Measurements from ENCODE around the gene IBA57.

IBA57 gene

GRCh38 chr1:228176024-228176395 lies 10.4 kb downstream of the IBA57 start:
- TF ChIP-seq, protein P1, sequence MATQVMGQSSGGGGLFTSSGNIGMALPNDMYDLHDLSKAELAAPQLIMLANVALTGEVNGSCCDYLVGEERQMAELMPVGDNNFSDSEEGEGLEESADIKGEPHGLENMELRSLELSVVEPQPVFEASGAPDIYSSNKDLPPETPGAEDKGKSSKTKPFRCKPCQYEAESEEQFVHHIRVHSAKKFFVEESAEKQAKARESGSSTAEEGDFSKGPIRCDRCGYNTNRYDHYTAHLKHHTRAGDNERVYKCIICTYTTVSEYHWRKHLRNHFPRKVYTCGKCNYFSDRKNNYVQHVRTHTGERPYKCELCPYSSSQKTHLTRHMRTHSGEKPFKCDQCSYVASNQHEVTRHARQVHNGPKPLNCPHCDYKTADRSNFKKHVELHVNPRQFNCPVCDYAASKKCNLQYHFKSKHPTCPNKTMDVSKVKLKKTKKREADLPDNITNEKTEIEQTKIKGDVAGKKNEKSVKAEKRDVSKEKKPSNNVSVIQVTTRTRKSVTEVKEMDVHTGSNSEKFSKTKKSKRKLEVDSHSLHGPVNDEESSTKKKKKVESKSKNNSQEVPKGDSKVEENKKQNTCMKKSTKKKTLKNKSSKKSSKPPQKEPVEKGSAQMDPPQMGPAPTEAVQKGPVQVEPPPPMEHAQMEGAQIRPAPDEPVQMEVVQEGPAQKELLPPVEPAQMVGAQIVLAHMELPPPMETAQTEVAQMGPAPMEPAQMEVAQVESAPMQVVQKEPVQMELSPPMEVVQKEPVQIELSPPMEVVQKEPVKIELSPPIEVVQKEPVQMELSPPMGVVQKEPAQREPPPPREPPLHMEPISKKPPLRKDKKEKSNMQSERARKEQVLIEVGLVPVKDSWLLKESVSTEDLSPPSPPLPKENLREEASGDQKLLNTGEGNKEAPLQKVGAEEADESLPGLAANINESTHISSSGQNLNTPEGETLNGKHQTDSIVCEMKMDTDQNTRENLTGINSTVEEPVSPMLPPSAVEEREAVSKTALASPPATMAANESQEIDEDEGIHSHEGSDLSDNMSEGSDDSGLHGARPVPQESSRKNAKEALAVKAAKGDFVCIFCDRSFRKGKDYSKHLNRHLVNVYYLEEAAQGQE (IDR thresholded peaks at IDR 0.05; ENCODE audit: insufficient read depth in 1 of 2, low read depth in 2 of 2, low read length in 2 of 2) = no peak
- TF ChIP-seq SIN3A (IDR thresholded peaks at IDR 0.05; ENCODE audit: borderline replicate concordance, insufficient read depth, low read length) (no peak), POLR2AphosphoS5 (IDR thresholded peaks at IDR 0.05; ENCODE audit: low read depth, low read length) (no peak), TAF1 (IDR thresholded peaks at IDR 0.05; ENCODE audit: borderline replicate concordance, insufficient read depth, low read length) (no peak), FOXP2 (optimal IDR thresholded peaks at IDR 0.05; ENCODE audit: borderline replicate concordance, extremely low read depth, extremely low read length, insufficient read depth) (no peak)

DNA sequence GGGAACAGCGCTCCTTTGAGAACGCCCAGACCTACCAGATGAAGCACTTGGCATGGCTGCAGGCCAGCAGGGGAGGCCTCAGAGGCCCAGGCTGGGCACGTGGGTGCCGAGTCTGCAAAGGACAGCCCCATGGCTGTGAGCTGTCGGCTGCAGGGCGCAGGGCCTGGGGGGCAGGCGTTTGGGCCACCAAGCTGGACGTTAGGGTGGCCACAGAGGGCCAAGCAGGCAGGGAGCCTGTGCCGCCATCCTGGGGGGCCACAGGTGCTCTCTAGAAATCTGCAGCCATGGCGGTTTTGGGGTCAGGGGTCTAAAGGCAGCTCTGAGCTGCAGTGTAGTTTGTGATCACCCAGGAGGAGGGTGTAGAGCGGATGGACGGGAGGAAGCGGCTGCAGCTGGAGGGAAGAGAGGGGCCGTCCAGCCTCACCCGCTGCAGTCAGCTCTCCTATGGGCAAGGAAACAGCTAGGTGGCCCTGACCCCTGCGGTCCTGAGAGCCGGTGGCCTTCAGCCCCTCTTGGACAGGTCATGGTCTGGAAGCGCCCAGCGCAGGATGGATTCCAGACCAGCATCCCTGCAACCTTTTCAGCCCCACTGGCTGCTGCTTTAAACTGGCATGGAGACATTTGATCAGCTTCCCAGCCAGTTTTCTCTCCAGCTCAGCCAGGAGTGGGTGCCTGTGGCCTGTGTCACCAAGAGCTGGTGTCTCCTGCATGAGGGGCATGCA lies 11.0 kb downstream of the IBA57 start:
- TF ChIP-seq POLR2AphosphoS5 (IDR thresholded peaks at IDR 0.05; ENCODE audit: low read depth, low read length) = no peak
- TF ChIP-seq FOXP2 (optimal IDR thresholded peaks at IDR 0.05; ENCODE audit: borderline replicate concordance, extremely low read depth, extremely low read length, insufficient read depth) = no peak
- TF ChIP-seq, protein P1 (IDR thresholded peaks at IDR 0.05; ENCODE audit: insufficient read depth in 1 of 2, low read depth in 2 of 2, low read length in 2 of 2) = no peak
- TF ChIP-seq SIN3A (IDR thresholded peaks at IDR 0.05; ENCODE audit: borderline replicate concordance, insufficient read depth, low read length) = no peak
- no peak for TF ChIP-seq TAF1 (IDR thresholded peaks at IDR 0.05; ENCODE audit: borderline replicate concordance, insufficient read depth, low read length)

GRCh38 chr1:228177183-228177475 lies 11.5 kb downstream of the IBA57 start:
- TF ChIP-seq POLR2AphosphoS5 (IDR thresholded peaks at IDR 0.05; ENCODE audit: low read depth, low read length) (no peak), TAF1 (IDR thresholded peaks at IDR 0.05; ENCODE audit: borderline replicate concordance, insufficient read depth, low read length) (no peak), SIN3A (IDR thresholded peaks at IDR 0.05; ENCODE audit: borderline replicate concordance, insufficient read depth, low read length) (no peak), FOXP2 (optimal IDR thresholded peaks at IDR 0.05; ENCODE audit: borderline replicate concordance, extremely low read depth, extremely low read length, insufficient read depth) (no peak)
- TF ChIP-seq, protein P1 (IDR thresholded peaks at IDR 0.05; ENCODE audit: insufficient read depth in 1 of 2, low read depth in 2 of 2, low read length in 2 of 2) = no peak

GRCh38 chr1:228177721-228178710 lies 12.4 kb downstream of the IBA57 start:
- TF ChIP-seq FOXP2 (optimal IDR thresholded peaks at IDR 0.05; ENCODE audit: borderline replicate concordance, extremely low read depth, extremely low read length, insufficient read depth) (no peak), POLR2AphosphoS5 (IDR thresholded peaks at IDR 0.05; ENCODE audit: low read depth, low read length) (no peak), SIN3A (IDR thresholded peaks at IDR 0.05; ENCODE audit: borderline replicate concordance, insufficient read depth, low read length) (no peak), TAF1 (IDR thresholded peaks at IDR 0.05; ENCODE audit: borderline replicate concordance, insufficient read depth, low read length) (no peak)
- TF ChIP-seq, protein P1 (IDR thresholded peaks at IDR 0.05; ENCODE audit: insufficient read depth in 1 of 2, low read depth in 2 of 2, low read length in 2 of 2) = no peak

Measured in PFSK-1 (cell line).